Glutamatergic neuron (in vitro differentiated cells): ENCODE results near the gene RAB40AL. TPM values are rescaled to one million over a fixed set of nuclear protein-coding genes. Genes with fewer than 3 reads are reported as not detected.

Source experiments
- DNase-seq: peaks from one replicate; pipeline ENCODE4 v3.0.0; 2022
- H3K27ac Mint-ChIP-seq: one replicate; pipeline ENCODE4 v1.8.0; 2020; ENCODE audit warnings: mild to moderate bottlenecking, mixed read lengths, inconsistent platforms; ENCODE audit not compliant: unreplicated experiment
- H3K27me3 Mint-ChIP-seq: one replicate; pipeline ENCODE4 v1.8.0; 2020; ENCODE audit warnings: mild to moderate bottlenecking, moderate library complexity, mixed read lengths, inconsistent platforms; ENCODE audit not compliant: unreplicated experiment
- H3K36me3 Mint-ChIP-seq: one replicate; pipeline ENCODE4 v1.8.0; 2020; ENCODE audit warnings: mild to moderate bottlenecking, mixed read lengths, inconsistent platforms; ENCODE audit not compliant: unreplicated experiment
- H3K4me1 Mint-ChIP-seq: one replicate; pipeline ENCODE4 v1.8.0; 2020; ENCODE audit warnings: mild to moderate bottlenecking, low read depth, mixed read lengths, inconsistent platforms; ENCODE audit not compliant: unreplicated experiment
- H3K4me3 Mint-ChIP-seq: one replicate; pipeline ENCODE4 v1.8.0; 2020; ENCODE audit warnings: mild to moderate bottlenecking, mixed read lengths, inconsistent platforms; ENCODE audit not compliant: unreplicated experiment
- H3K9me3 Mint-ChIP-seq: one replicate; pipeline ENCODE4 v1.8.0; 2020; ENCODE audit warnings: mild to moderate bottlenecking, moderate library complexity, mixed read lengths, inconsistent platforms; ENCODE audit not compliant: unreplicated experiment
- CTCF ChIP-seq: fragments of 200-600 bp; sonication (generic); IDR thresholded peaks from one replicate; pipeline ENCODE4 v1.5.0; 2021; ENCODE audit not compliant: partially characterized antibody, unreplicated experiment
- total RNA-seq: library from RNA; stranded (reverse); fragmentation: NEBNext Ultra II Directional; extraction: Animal tissue kit (Norgen Biotek cat#: 25700); gene quantifications from one replicate; pipeline ENCODE4 v1.2.1, GENCODE V29; 2021; ENCODE audit not compliant: unreplicated experiment

Gene RAB40AL
- total RNA-seq, 1 donor from 2014 or later = 1.8 TPM

GRCh38 chrX:102978594-102978993 lies 41.5 kb downstream of the RAB40AL start:
- no peak for TF ChIP-seq CTCF

GRCh38 chrX:102979536-102979935 lies 42.5 kb downstream of the RAB40AL start:
- H3K36me3 Mint-ChIP-seq = no peaks in the 10 kb centered on the region
- no peak for DNase-seq
- H3K9me3 Mint-ChIP-seq = peaks cover 1% of the 10 kb centered on the region
- H3K27me3 Mint-ChIP-seq = peaks cover 4% of the 10 kb centered on the region
- H3K4me3 Mint-ChIP-seq = no peak overlapping the region
- H3K4me1 Mint-ChIP-seq = no peaks in the 10 kb centered on the region
- no peak overlapping the region for H3K27ac Mint-ChIP-seq
- no peak for TF ChIP-seq CTCF

More at GRCh38 chrX:102978594-102978993, 41.5 kb downstream of the RAB40AL start:
- Mint-ChIP-seq H3K27me3 (peaks cover 4% of the 10 kb centered on the region), H3K4me3 (no peak overlapping the region), H3K9me3 (peaks cover 1% of the 10 kb centered on the region), H3K36me3 (no peaks in the 10 kb centered on the region), H3K27ac (no peak overlapping the region), H3K4me1 (no peaks in the 10 kb centered on the region)
- no peak for DNase-seq

- Mint-ChIP-seq H3K27ac (no peak overlapping the region), H3K27me3 (peaks cover 4% of the 10 kb centered on the region), H3K9me3 (peaks cover 3% of the 10 kb centered on the region), H3K4me3 (no peak overlapping the region), H3K4me1 (no peaks in the 10 kb centered on the region), H3K36me3 (no peaks in the 10 kb centered on the region)
- TF ChIP-seq CTCF = no peak
- no peak for DNase-seq
Measured at GRCh38 chrX:102983205-102983604, 46.1 kb downstream of the RAB40AL start.

GRCh38 chrX:102985192-102985591 lies 48.1 kb downstream of the RAB40AL start:
- no peak for DNase-seq
- no peak for TF ChIP-seq CTCF

More at GRCh38 chrX:102985192-102985591, 48.1 kb downstream of the RAB40AL start:
- H3K36me3 Mint-ChIP-seq = no peaks in the 10 kb centered on the region
- no peaks in the 10 kb centered on the region for H3K27me3 Mint-ChIP-seq
- peaks cover 2% of the 10 kb centered on the region for H3K9me3 Mint-ChIP-seq
- H3K27ac Mint-ChIP-seq = no peak overlapping the region
- H3K4me1 Mint-ChIP-seq = no peaks in the 10 kb centered on the region
- H3K4me3 Mint-ChIP-seq = no peak overlapping the region

Other genes starting within 250 kb of the RAB40AL start
- gene GPRASP2, start 224.8 kb upstream of the RAB40AL start, total RNA-seq = 24.6 TPM
- gene GPRASP3, start 216.5 kb upstream of the RAB40AL start, total RNA-seq = 19.4 TPM
- 140 TPM for gene BEX1, start 126.9 kb downstream of the RAB40AL start, total RNA-seq
- not detected for gene NXF3, start 155.9 kb downstream of the RAB40AL start, total RNA-seq